Measurements from ENCODE around the gene JAG2.

DNA sequence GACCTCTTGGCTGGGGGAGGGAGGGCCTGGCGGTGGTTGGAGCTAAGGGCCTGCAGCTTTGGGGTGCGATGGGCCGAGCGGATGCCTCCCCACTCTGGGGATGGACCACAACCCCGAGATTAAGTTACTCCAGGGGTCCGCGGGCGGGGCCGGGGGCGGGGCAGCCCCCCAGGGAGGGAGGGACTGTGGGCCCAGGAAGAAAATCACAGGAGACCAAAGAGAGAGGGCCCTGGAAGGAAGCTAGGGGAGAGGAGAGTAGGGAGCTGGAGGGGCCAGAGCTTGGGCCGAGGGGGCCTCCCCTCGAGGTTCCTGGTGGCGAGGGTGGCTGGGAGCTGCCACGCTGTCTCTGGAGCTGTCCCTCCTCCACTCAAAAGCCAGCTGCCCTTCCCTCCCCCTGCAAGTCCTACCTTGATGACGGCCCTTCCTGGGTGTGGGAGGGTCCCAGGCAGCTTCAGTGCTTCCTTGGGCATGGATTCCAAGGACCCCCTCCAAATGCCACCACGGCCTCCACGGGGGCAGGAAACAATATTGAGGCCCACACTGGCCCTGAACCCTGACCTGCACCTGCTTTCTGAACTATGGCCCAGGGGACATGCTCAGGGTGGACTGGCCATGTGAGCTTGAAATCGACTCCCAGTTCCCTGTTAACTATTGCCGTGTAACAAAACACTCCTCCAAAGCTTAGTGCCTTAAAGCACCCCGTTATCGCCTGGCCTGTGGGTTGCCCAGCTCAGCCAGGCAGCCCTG lies 13.1 kb upstream of the JAG2 start:
- TF ChIP-seq EZH2 (IDR thresholded peaks at IDR 0.05) (no peak), FOXP2 (optimal IDR thresholded peaks at IDR 0.05; ENCODE audit: control extremely low read depth, extremely low read length, insufficient read depth) (no peak)
